HCT116 (cell line): ENCODE measurements around the gene ASGR2. TPM values are rescaled to one million over a fixed set of nuclear protein-coding genes. Genes with fewer than 3 reads are reported as not detected.

Experiments
- ATAC-seq: fragments of 200-7000 bp; cut with Tn5 transposase; 2 replicates; pipeline ENCODE4 v1.9.1; 2020; ENCODE audit warnings: mild to moderate bottlenecking, moderate library complexity
- BruUV-seq: library from RNA; stranded (reverse); fragments of 400-500 nt; replicated peaks from 2 replicates; lab custom pipeline; 2021; lab: Mats Ljungman, UMichigan
- CTCF ChIA-PET: fragments of 300-600 bp; sonication (Branson Sonifier 250); formaldehyde crosslinking; loops from one replicate; lab custom pipeline; 2021; ENCODE audit warnings: antibody characterized with exemption; lab: Charles Lee
- POLR2A ChIA-PET: fragments of 300-600, 350-600 bp; sonication (Branson Sonifier 250); formaldehyde crosslinking; loops from one replicate; lab custom pipeline; 2021; ENCODE audit warnings: antibody characterized with exemption; lab: Charles Lee
- RAD21 ChIA-PET, 2 experiments: fragments of 300-600 bp; sonication (Branson Sonifier 250); formaldehyde crosslinking; loops; one replicate each; lab custom pipeline; 2023; ENCODE audit warnings: low total read pairs in 2 of 2; ENCODE audit not compliant: uncharacterized antibody in 2 of 2, unreplicated experiment in 2 of 2, low non-redundant PET in 1 of 2; lab: Charles Lee
- DNase-seq: peaks from one replicate; pipeline ENCODE4 v3.0.0-alpha.2; 2010; ENCODE audit warnings: low read depth, low spot score
- H2AFZ ChIP-seq: fragments of 200-600 bp; shearing (Covaris generic), sonication (generic); 2 replicates; pipeline ENCODE4 v1.6.1; 2017; ENCODE audit warnings: low read depth, mixed run types, mixed read lengths, antibody characterized with exemption, low read length; ENCODE audit not compliant: poor library complexity, severe bottlenecking
- H3K27ac ChIP-seq: 2 replicates; pipeline ENCODE4 v1.5.1; 2012; ENCODE audit warnings: low read depth, low read length
- H3K27me3 ChIP-seq: fragments of 200-600 bp; sonication (generic); 2 replicates; pipeline ENCODE4 v1.6.1; 2016; ENCODE audit warnings: mixed run types, low read length, mixed read lengths; ENCODE audit not compliant: insufficient read depth
- H3K36me3 ChIP-seq, 2 experiments: fragments of 200-500 bp in 1 of 2; fragments of 200-600 bp in 1 of 2; sonication (Bioruptor generic) in 1 of 2; sonication (generic) in 1 of 2; 2 replicates each; pipeline versions ENCODE4 v1.5.1 to v1.6.1; 2014 to 2016; ENCODE audit warnings: low read length in 2 of 2, inconsistent platforms in 1 of 2, mixed read lengths in 1 of 2, mixed run types in 1 of 2; ENCODE audit not compliant: insufficient read depth in 2 of 2, control insufficient read depth in 1 of 2
- H3K4me1 ChIP-seq, 2 experiments: fragments of 200-600 bp in 1 of 2; sonication (generic) in 1 of 2; 2 replicates each; pipeline versions ENCODE4 v1.5.1 to v1.6.1; 2012 to 2017; ENCODE audit warnings: low read length in 2 of 2, inconsistent platforms in 1 of 2, mild to moderate bottlenecking in 1 of 2, mixed read lengths in 1 of 2, mixed run types in 1 of 2, moderate library complexity in 1 of 2; ENCODE audit not compliant: insufficient read depth in 2 of 2, control insufficient read depth in 1 of 2
- H3K4me2 ChIP-seq: fragments of 200-600 bp; sonication (generic); 2 replicates; pipeline ENCODE4 v1.6.1; 2017; ENCODE audit warnings: mixed run types, low read length, mixed read lengths
- H3K4me3 ChIP-seq, 2 experiments: fragments of 200-600 bp in 1 of 2; sonication (generic) in 1 of 2; replicated peaks in 1 of 2; 2 replicates each; pipeline ENCODE4 v1.5.1; 2011 to 2016; ENCODE audit warnings: low read length in 2 of 2, control low read depth in 1 of 2, low read depth in 1 of 2, mild to moderate bottlenecking in 1 of 2, mixed read lengths in 1 of 2, mixed run types in 1 of 2
- H3K79me2 ChIP-seq: fragments of 200-600 bp; sonication (generic); 2 replicates; pipeline ENCODE4 v1.6.1; 2017; ENCODE audit warnings: mild to moderate bottlenecking, mixed run types, low read length, moderate library complexity, mixed read lengths; ENCODE audit not compliant: insufficient read depth
- H3K9ac ChIP-seq: fragments of 200-600 bp; sonication (generic); 2 replicates; pipeline ENCODE4 v1.6.1; 2016; ENCODE audit warnings: low read length, mixed read lengths
- H3K9me2 ChIP-seq: fragments of 200-600 bp; sonication (generic), shearing (Covaris generic); 2 replicates; pipeline ENCODE4 v1.6.1; 2017; ENCODE audit warnings: mixed run types, mild to moderate bottlenecking, moderate library complexity; ENCODE audit not compliant: insufficient read depth
- H3K9me3 ChIP-seq, 2 experiments: fragments of 200-500 bp in 1 of 2; fragments of 200-600 bp in 1 of 2; sonication (Bioruptor generic) in 1 of 2; sonication (generic) in 1 of 2; 2 replicates each; pipeline ENCODE4 v1.6.1; 2014 to 2017; ENCODE audit warnings: low read length in 2 of 2, mixed read lengths in 2 of 2, inconsistent platforms in 1 of 2, low read depth in 1 of 2, mild to moderate bottlenecking in 1 of 2, mixed run types in 1 of 2, moderate library complexity in 1 of 2; ENCODE audit not compliant: control insufficient read depth in 1 of 2, insufficient read depth in 1 of 2
- H4K20me1 ChIP-seq: fragments of 200-600 bp; sonication (generic), shearing (Covaris generic); 2 replicates; pipeline ENCODE4 v1.6.1; 2017; ENCODE audit warnings: mixed run types, mild to moderate bottlenecking, moderate library complexity; ENCODE audit not compliant: insufficient read depth
- CBX3 ChIP-seq: IDR thresholded peaks from 2 replicates; pipeline ENCODE4 v1.6.1; 2012; ENCODE audit warnings: low read depth
- CEBPB ChIP-seq: IDR thresholded peaks from 2 replicates; pipeline ENCODE4 v1.6.1; 2012; ENCODE audit warnings: low read depth
- CTCF ChIP-seq, 3 experiments: fragments of 200-600 bp in 1 of 3; sonication (generic) in 1 of 3; IDR thresholded peaks in 2 of 3; conservative IDR thresholded peaks in 1 of 3; 2 replicates each; pipeline ENCODE4 v1.5.1; 2012 to 2017; ENCODE audit warnings: low read depth in 2 of 3, low read length in 2 of 3, antibody characterized with exemption in 1 of 3, borderline replicate concordance in 1 of 3, control low read depth in 1 of 3, mild to moderate bottlenecking in 1 of 3, mixed read lengths in 1 of 3, mixed run types in 1 of 3, moderate library complexity in 1 of 3; ENCODE audit not compliant: insufficient read depth in 1 of 3
- EGR1 ChIP-seq: IDR thresholded peaks from 2 replicates; pipeline ENCODE4 v1.6.1; 2012; ENCODE audit warnings: low read depth
- MAX ChIP-seq: IDR thresholded peaks from 2 replicates; pipeline ENCODE4 v1.6.1; 2012
- POLR2A ChIP-seq: IDR thresholded peaks from 2 replicates; pipeline ENCODE4 v1.7.0; 2011; ENCODE audit warnings: borderline replicate concordance; ENCODE audit not compliant: insufficient read depth, insufficient read length; ENCODE audit errors: extremely low read depth
- POLR2AphosphoS5 ChIP-seq: IDR thresholded peaks from 2 replicates; pipeline ENCODE4 v1.6.1; 2011; ENCODE audit warnings: mild to moderate bottlenecking, low read depth, low read length, moderate library complexity
- RAD21 ChIP-seq: IDR thresholded peaks from 2 replicates; pipeline ENCODE4 v1.6.1; 2012; ENCODE audit warnings: low read depth, mild to moderate bottlenecking
- SRF ChIP-seq: IDR thresholded peaks from 2 replicates; pipeline ENCODE4 v1.6.1; 2012; ENCODE audit warnings: low read depth
- TCF7L2 ChIP-seq: IDR thresholded peaks from 2 replicates; pipeline ENCODE4 v1.7.0; 2011; ENCODE audit warnings: borderline replicate concordance, inconsistent platforms; ENCODE audit not compliant: insufficient read depth, insufficient read length; ENCODE audit errors: extremely low read depth
- ZBTB33 ChIP-seq: IDR thresholded peaks from 2 replicates; pipeline ENCODE4 v1.6.1; 2011; ENCODE audit warnings: mild to moderate bottlenecking, low read length, moderate library complexity; ENCODE audit not compliant: insufficient replicate concordance; ENCODE audit errors: extremely low read depth
- ZFX ChIP-seq: fragments of 450-650 bp; IDR thresholded peaks from 2 replicates; pipeline ENCODE4 v1.6.1; 2017
- ZNF274 ChIP-seq: fragments of 200-500 bp; sonication (Bioruptor generic); IDR thresholded peaks from 2 replicates; pipeline ENCODE4 v1.6.1; 2014; ENCODE audit warnings: mild to moderate bottlenecking, low read depth, low read length, inconsistent platforms
- intact Hi-C: fragments of 100-400 bp; cut with micrococcal nuclease; formaldehyde crosslinking; loops from 2 replicates; pipeline ENCODE4 v1.10.0; 2022
- total RNA-seq: library from RNA; stranded (reverse); gene quantifications from one replicate; pipeline ENCODE4 v1.2.1, GENCODE V29; 2021; ENCODE audit not compliant: unreplicated experiment

The ASGR2 gene
- total RNA-seq, 1 experiment from 2014 or later, result 0.32 TPM

GRCh38 chr17:7147772-7148171 lies 33.1 kb upstream of the ASGR2 start (continued):
- TF ChIP-seq POLR2AphosphoS5 (no peak), ZBTB33 (no peak), POLR2A (no peak), CBX3 (no peak), CTCF (IDR thresholded peaks at IDR 0.05 in 2 of 3, conservative IDR thresholded peaks at IDR 0.05 in 1 of 3; ENCODE audit: borderline replicate concordance in 1 of 3, insufficient read depth in 1 of 3, low read depth in 2 of 3, low read length in 2 of 3) (no peak), SRF (no peak)

- H3K79me2 ChIP-seq, result no peaks in the 10 kb centered on the region
- H3K9me2 ChIP-seq, result no peaks in the 10 kb centered on the region
- no peaks in the 10 kb centered on the region for H3K36me3 ChIP-seq
- RAD21 ChIA-PET, result interaction anchor here in 1 of 2 experiments (0.7 kb wide), 1 partner anchor 474 kb away, joined by 6 read pairs; no protein-coding TSS in a partner anchor
- BruUV-seq, result no TSS peak
- peaks cover 9 to 13% of the 10 kb centered on the region in 2 experiments; a peak in 3 of 4 replicates for H3K4me1 ChIP-seq
- intact Hi-C loops, result no loop called here
- H3K9me3 ChIP-seq, result no peaks in the 10 kb centered on the region
- H2AFZ ChIP-seq, result no peak overlapping the region
- CTCF ChIA-PET, result interaction anchor here (0.7 kb wide), 1 partner anchor 150 kb away, joined by 3 read pairs; no protein-coding TSS in a partner anchor
- no peaks in the 10 kb centered on the region for H3K27me3 ChIP-seq
- TF ChIP-seq CEBPB (no peak), ZFX (no peak), TCF7L2 (no peak), MAX (no peak), EGR1 (no peak), RAD21 (no peak), ZNF274 (no peak)
- no peak overlapping the region for H3K9ac ChIP-seq
- H4K20me1 ChIP-seq, result no peaks in the 10 kb centered on the region
- H3K27ac ChIP-seq, result no peak overlapping the region
- no peak overlapping the region for H3K4me3 ChIP-seq
- POLR2A ChIA-PET, result interaction anchor here (0.6 kb wide), 1 partner anchor 103 kb away, joined by 3 read pairs; no protein-coding TSS in a partner anchor
- DNase-seq (no peak), ATAC-seq (no peak)
- H3K4me2 ChIP-seq, result no peak overlapping the region
Measured at GRCh38 chr17:7146115-7146514, 31.5 kb upstream of the ASGR2 start.
